HG02938 (cell line): ENCODE results near the gene PTX4.

Experiments used
- ATAC-seq: cut with Tn5 transposase; IDR thresholded peaks from one replicate; pipeline ENCODE4 v1.9.1; 2021; ENCODE audit warnings: mild to moderate bottlenecking, moderate library complexity; ENCODE audit not compliant: unreplicated experiment

PTX4 gene

GRCh38 chr16:1488619-1489018 lies at the start of gene PTX4:
Gene PTX4 (minus strand): TSS chr16:1488944. CDS start chr16:1488909, 35 bp downstream.
- no peak for ATAC-seq

DNA sequence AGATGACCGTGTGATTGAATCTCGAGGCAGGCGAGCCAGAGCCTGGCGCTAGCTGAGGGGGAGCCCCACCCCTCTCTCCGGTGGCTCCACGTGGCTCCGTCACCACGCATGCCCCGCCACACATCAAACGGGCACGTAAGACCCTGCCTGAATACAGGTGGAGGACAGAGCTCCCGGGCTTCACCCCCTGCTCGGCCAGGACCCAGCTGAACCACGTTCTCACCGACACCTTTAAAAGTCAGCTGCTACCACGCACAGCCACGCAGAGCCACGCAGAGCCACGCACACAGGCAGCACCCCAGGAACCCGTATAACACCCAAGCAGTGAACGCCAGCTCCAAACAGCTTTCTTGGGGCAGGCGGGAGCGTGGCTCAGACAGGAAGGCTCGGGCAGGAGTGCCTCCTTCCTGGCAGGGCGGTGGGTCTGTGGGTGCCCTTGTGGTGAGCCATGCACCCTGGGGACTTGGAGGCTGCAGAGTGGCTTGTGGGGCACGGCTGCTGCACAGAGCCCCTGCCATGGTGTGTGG lies 49.1 kb upstream of the PTX4 start:
- no peak for ATAC-seq

DNA sequence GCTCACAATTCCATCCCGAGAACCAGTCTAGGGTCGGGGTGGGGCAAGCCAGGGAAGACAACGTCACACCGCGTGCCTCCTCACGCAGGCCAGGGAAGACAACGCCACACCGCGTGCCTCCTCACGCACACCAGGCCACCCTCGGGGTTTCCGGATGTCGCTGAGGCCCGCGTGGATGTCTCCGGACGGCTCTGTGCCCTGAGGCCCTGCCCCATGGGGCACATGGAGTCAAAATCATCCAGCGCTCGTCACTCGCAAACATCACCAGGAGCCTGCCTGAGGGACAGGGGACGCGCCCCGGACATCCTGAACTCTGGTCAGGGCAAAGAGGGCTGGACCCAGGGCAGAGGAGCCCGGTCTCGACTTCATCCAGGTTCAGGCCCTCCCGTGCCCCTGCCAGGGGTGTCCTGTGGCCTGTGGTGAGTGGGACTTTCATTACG lies 48.4 kb upstream of the PTX4 start:
- ATAC-seq, result no peak

- ATAC-seq, result no peak
Measured at GRCh38 chr16:1536601-1537000, 47.9 kb upstream of the PTX4 start.

DNA sequence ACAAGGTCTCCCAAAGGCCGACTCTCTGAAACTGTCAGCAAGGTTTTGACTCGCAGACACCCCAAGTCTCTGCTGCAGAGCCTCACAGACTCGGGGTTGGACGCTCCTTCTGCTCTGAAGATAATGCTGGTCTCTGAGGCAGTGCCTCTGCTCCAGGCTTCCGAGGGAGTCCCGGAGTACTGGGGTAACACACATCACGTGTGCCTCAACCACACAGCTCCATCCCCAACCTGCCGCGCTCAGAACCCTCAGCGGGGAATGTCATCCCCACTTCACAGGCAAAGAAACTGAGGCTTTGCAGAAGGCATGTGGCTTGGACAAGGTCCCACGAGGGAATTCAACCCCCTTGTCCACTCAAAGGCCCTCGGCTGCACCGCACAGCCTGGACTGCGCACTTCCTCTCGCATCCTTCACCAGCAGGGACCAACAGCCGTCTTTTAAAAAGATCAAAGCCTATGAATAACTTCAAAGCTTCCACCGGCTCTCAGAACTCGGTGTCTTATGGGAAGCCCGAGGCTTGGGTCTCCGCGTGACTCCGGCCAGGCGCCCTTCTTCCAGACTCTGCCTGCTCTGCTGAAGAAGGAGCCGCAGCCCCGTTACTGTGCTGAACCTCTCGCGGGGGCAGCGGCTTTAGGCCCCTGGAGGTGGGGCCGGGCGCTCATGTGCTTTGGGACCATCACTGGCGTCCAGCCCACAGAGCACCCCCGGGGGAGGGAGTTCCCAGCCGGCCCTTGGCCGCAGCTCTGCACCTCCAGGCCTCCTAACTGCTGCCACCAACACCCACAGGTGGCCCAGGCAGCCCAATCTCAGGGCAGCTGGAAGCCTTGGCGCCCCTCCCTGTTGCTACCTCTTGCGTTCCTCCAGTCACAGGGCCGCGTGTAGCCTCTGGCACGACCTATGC lies 46.9 kb upstream of the PTX4 start:
- ATAC-seq, result no peak

GRCh38 chr16:1534021-1535020 lies 45.6 kb upstream of the PTX4 start:
- no peak for ATAC-seq

- ATAC-seq, result no peak
Measured at GRCh38 chr16:1533443-1533951, 44.8 kb upstream of the PTX4 start, which contains the start of gene TMEM204. Gene TMEM204 (plus strand): TSS chr16:1533666. CDS start chr16:1534276, 610 bp downstream.

DNA sequence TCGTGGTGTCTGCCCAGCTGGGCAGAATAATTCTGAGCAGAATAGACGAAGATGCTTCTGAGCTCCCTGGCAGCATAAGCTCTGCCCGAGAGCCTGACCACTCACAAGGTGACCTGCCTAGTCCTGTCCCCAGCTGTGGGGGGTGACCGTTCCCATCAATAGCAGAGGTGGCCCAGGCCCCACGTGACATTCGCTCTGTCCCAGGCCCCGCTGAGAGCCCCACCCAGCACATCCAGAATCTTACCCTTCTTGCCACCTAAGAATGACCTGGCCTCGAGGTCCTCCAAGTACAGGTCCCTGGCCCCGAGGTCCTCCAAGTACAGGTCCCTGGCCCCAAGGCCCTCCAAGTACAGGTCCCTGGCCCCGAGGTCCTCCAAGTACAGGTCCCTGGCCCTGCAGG lies 44.0 kb upstream of the PTX4 start:
- ATAC-seq, result no peak

GRCh38 chr16:1532081-1532760 lies 43.5 kb upstream of the PTX4 start:
- no peak for ATAC-seq

- ATAC-seq, result no peak
Measured at GRCh38 chr16:1531638-1531910, 42.8 kb upstream of the PTX4 start.

DNA sequence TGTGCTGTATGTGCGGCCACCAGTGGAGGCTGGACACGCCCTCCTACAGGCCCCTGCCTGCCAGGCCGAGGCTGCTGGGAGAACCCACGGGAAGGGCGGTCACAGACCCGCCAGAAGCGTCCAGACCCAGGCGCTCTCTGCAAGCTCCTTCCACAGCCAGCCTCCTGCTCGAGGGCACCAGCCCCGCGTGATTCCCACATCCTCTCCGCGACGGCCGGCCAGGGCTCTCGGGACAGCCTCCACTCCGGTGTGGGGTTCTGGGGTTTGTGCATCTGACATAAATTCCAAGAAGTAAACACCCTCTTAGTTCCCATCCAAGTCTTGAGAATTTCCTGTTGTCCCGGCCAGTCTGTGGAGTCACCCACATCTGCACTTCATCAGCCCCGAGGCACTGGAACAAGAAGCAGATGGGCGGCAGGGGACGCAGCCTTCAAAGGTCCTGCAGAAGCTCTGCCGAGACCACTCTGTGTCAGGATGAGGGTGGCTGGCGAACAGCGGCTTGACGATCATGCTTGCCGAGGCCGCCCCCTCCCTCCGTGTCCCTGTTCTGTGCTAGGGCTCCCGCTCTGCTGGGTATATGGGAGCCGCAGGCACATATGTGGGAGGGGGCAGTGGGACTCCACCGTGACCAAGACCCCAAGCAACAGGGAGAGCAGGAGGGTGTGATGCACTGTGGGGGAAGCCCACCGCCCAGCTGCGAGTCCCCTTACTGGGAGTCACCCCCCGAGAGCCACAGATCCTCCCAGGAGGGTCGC lies 42.3 kb upstream of the PTX4 start:
- ATAC-seq, result no peak

- ATAC-seq, result no peak
Measured at GRCh38 chr16:1530349-1530882, 41.7 kb upstream of the PTX4 start.

DNA sequence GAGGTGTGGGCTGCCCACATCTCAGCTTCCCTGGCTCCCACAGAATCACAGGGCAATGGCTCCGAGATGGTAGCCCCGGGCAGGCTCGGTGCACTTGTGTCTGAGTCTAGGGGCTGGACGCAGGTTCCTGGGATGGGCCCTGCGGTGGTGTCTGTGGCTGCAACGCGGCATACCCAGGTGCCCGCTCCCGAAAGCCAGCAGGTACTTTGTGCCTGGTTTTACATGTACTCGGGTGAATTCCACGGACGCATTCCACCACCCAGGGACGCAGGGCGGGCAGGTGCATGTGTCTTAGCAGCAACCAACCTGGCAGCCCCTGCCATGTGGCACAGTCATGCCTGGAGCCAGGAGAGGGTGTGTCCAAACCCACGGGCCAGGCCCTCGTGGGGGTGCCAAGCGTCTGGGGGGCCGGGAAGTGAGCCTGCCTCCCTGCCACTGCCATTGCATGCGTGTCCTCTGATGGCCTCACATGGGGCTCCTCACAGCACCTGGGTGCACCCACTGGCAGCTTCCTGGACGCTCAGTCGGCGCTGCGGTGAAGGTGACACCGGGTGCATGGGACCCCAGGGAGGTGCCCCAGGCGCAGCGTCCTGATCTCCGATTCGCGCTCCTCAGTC lies 40.3 kb upstream of the PTX4 start:
- no peak for ATAC-seq

DNA sequence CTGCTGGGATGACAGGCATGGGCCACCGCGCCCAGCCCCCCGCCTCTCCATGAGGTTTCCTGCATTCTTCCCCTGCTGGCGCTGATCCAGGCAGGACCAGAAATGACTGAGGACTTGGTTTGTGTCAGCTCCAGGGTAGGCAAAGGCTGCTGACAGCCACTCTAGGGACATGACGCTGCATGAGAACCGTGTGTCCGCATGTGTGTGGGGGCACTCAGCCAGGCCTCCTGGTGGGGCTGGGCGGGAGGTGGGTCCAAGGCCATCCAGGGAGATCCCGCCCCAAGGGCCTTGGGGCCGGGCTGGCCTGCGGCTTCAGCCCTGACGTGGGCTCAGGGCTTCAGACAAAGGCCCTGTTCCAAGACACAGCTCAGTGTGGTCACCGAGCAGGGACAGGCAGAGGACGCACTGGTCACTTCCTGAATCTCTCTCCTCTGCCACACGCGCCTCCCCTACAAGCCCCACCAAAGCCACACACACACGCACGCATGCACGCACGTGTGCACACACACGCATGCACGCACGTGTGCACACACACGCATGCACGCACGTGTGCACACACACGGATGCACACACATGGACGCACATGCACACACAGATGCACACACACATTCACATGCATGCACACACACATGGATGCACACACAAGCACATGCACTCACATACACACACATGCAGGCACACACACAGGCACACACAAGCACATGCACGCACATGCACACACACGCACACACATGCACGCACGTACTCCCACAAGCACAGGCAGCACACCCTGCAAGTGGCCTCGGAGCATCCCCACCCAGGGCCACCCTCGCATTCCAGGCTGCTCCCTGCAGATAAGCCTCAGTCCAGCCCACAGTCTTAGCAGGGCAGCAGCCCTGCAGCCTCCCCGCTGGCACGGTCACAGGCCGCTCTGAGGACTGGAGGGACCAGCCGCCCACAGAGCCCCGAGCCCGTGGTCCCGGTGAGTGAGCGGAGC lies 39.4 kb upstream of the PTX4 start:
- ATAC-seq, result no peak

DNA sequence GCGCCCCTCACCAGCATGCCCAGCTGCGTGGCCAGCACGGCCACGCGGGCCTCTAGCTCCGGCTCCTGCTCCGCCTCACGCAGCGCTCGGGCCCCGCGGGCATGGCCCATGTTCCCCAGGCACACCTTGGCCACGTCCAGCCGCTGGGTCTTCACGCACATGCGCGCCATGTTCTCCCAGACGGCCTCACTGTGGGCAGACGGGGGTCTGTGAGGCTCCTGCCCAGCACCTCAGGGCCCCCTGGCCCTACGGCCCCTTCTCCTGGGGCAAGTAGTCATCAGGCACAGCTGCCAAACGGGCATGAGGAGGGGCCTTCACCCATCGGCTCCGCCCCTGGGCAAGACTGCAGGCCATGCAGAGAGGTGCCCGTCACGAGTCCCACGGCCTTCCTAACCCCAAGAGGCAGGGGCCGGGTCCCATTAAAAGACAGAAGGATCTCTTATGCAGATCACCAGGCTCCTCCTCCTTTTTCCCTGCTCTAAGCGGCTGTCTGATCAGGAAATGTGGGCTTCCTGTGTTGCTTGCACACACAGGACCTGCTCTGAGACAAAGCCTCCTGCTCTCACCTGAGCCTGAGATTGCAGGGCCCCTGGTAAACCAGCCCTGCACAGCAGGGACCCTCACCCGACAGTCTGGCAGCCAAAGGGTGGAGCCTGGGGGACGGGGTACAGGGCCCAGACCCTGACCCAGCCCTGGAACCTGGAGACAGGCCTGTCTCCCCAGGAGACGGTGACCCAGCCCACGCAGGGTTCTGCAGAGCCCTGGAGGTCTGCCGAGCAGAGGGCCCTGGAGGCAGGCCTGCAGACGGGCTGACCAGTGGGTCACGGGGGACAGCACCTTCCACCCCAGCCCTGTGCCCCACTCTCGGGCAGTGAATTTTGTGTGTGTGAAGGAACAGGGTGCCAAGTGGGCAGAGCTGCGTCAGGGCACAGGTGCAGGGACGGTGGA lies 38.1 kb upstream of the PTX4 start:
- no peak for ATAC-seq

DNA sequence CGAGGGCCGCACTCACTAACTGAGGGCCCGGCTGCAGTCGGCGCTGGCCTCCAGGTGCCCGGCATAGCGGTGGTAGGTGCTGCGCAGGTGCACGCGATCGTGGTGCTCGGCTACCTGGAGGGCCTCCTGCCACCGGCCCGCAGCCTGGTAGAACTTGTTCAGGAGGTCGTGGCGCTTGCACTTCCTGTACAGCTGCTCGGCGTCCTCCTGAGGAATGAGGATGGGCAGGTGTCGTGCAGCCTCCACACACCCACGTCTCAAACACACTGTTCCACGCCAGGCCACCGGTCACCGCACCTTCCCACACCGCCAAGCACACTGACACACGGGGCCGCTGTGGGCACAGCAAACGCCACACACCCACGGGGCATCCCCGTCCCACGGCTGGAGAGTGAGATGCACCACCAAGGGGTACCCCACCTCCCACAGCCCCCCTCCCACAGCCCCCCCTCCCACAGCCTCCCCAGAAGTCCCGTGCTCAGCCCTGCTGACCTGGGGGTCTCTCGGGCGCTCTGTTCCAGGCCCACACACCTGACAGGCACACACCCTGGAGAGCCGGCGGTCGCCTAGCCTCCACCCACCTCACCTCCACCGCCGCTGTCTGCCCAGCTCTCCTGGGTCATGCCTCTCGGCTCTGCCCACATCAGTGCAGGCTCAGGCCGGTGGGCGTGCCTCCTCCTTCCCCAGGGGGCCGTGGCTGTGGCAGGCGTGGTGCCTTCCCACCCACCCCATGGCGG lies 37.3 kb upstream of the PTX4 start:
- ATAC-seq, result no peak
